ENCODE measurements around the gene TEX14.

DNA sequence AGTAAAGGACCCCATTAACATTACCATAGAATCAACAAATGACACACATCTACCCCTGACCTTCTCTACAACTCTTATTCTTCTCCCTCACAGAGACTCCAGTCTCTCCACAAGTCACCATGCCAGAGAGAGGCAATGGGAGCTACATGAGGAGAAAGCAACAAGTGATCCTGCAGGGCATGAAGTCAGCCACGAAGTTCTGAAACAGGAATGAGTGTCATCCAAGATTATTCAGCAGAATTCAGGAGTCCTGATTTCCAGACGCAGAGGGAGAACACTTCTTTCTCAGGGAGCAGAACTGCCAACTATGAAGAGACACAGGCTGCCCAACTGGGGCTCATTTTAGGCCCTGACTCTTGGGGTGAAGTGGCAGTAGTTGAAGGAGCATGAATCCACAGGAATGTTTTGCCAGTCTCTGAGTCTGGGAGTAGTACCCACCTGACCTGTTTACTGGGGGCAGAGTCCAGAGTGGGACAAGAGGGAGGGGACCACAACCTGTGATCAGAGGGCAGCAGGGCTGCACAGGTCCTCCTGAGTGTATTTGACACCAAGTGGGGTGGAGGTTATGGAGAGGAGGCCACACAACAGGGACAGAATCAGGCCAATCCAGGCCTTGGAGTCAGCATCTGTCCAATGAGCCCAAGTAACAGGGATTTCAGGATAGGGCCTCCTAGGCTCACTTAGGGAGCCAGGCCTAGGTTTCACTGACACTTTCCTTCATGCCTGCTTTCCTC, 175.0 kb downstream of the TEX14 start:
- TF ChIP-seq, protein P1, sequence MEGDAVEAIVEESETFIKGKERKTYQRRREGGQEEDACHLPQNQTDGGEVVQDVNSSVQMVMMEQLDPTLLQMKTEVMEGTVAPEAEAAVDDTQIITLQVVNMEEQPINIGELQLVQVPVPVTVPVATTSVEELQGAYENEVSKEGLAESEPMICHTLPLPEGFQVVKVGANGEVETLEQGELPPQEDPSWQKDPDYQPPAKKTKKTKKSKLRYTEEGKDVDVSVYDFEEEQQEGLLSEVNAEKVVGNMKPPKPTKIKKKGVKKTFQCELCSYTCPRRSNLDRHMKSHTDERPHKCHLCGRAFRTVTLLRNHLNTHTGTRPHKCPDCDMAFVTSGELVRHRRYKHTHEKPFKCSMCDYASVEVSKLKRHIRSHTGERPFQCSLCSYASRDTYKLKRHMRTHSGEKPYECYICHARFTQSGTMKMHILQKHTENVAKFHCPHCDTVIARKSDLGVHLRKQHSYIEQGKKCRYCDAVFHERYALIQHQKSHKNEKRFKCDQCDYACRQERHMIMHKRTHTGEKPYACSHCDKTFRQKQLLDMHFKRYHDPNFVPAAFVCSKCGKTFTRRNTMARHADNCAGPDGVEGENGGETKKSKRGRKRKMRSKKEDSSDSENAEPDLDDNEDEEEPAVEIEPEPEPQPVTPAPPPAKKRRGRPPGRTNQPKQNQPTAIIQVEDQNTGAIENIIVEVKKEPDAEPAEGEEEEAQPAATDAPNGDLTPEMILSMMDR (IDR thresholded peaks at IDR 0.05) = no peak
- TF ChIP-seq POLR2A (IDR thresholded peaks at IDR 0.05) = no peak
